ENCODE measurements around the gene PRMT6. TPM values are rescaled to one million over a fixed set of nuclear protein-coding genes. Genes with fewer than 3 reads are reported as not detected.

The PRMT6 gene
- total RNA-seq, 2 donors from 2014 or later = 26.0 to 27.6 TPM

- no peak for TF ChIP-seq CTCF (conservative IDR thresholded peaks at IDR 0.05)
- Histone ChIP-seq H3K4me3 (ENCODE audit: low read length) (no peak overlapping the region), H3K4me1 (ENCODE audit: control insufficient read depth, insufficient read depth, low read length) (no peaks in the 10 kb centered on the region), H3K36me3 (ENCODE audit: control insufficient read depth, insufficient read depth, low read length) (no peaks in the 10 kb centered on the region), H3K27me3 (ENCODE audit: control insufficient read depth, insufficient read depth, low read length, poor library complexity, severe bottlenecking) (no peaks in the 10 kb centered on the region), H3K9ac (ENCODE audit: extremely low read depth, low read length, poor library complexity, severe bottlenecking) (no peak overlapping the region), H3K9me3 (ENCODE audit: control insufficient read depth, low read length) (no peaks in the 10 kb centered on the region), H3K27ac (ENCODE audit: low read depth, low read length) (no peak overlapping the region)
- no peak overlapping the region for H3K27ac Mint-ChIP-seq
- no peaks in the 10 kb centered on the region for H3K9me3 Mint-ChIP-seq
- no peaks in the 10 kb centered on the region for H3K27me3 Mint-ChIP-seq (ENCODE audit: insufficient read depth)
- H3K4me3 Mint-ChIP-seq = no peak overlapping the region
- DNase-seq = no peak
- WGBS, 2 experiments (ENCODE audit: insufficient coverage in 1 of 2, insufficient read length in 1 of 2) = 81 to 100% methylated on average over 2 of the region's 2 CpGs
- no peaks in the 10 kb centered on the region for H3K4me1 Mint-ChIP-seq
- H3K36me3 Mint-ChIP-seq (ENCODE audit: low read depth) = no peaks in the 10 kb centered on the region
Observed at GRCh38 chr1:107096690-107097089, 40.2 kb downstream of the PRMT6 start.

GRCh38 chr1:107098961-107099360 is 42.5 kb downstream of the PRMT6 start:
- H3K27ac Mint-ChIP-seq = no peak overlapping the region
- no peaks in the 10 kb centered on the region for H3K4me1 ChIP-seq (ENCODE audit: control insufficient read depth, insufficient read depth, low read length)
- DNase-seq = no peak
- TF ChIP-seq CTCF (conservative IDR thresholded peaks at IDR 0.05) = no peak
- H3K27ac ChIP-seq (ENCODE audit: low read depth, low read length) = no peak overlapping the region
- no peaks in the 10 kb centered on the region for H3K27me3 ChIP-seq (ENCODE audit: control insufficient read depth, insufficient read depth, low read length, poor library complexity, severe bottlenecking)
- WGBS, 2 experiments (ENCODE audit: insufficient coverage in 1 of 2, insufficient read length in 1 of 2) = 93 to 100% methylated on average over 1 to 3 of the region's 3 CpGs
- H3K27me3 Mint-ChIP-seq (ENCODE audit: insufficient read depth) = no peaks in the 10 kb centered on the region
- H3K4me3 ChIP-seq (ENCODE audit: low read length) = no peak overlapping the region
- H3K9me3 Mint-ChIP-seq = no peaks in the 10 kb centered on the region
- H3K36me3 ChIP-seq (ENCODE audit: control insufficient read depth, insufficient read depth, low read length) = no peaks in the 10 kb centered on the region
- H3K4me1 Mint-ChIP-seq = no peaks in the 10 kb centered on the region
- no peaks in the 10 kb centered on the region for H3K36me3 Mint-ChIP-seq (ENCODE audit: low read depth)
- no peaks in the 10 kb centered on the region for H3K9me3 ChIP-seq (ENCODE audit: control insufficient read depth, low read length)
- no peak overlapping the region for H3K9ac ChIP-seq (ENCODE audit: extremely low read depth, low read length, poor library complexity, severe bottlenecking)
- no peak overlapping the region for H3K4me3 Mint-ChIP-seq

- WGBS, 2 experiments (ENCODE audit: insufficient coverage in 1 of 2, insufficient read length in 1 of 2) = 93% methylated on average over 3 of the region's 3 CpGs
- no peaks in the 10 kb centered on the region for H3K4me1 ChIP-seq (ENCODE audit: control insufficient read depth, insufficient read depth, low read length)
- no peak for TF ChIP-seq CTCF (conservative IDR thresholded peaks at IDR 0.05)
Observed at GRCh38 chr1:107100331-107100984, 44.0 kb downstream of the PRMT6 start.

More at GRCh38 chr1:107100331-107100984, 44.0 kb downstream of the PRMT6 start:
- Mint-ChIP-seq H3K27me3 (ENCODE audit: insufficient read depth) (no peaks in the 10 kb centered on the region), H3K9me3 (no peaks in the 10 kb centered on the region), H3K4me3 (no peak overlapping the region), H3K4me1 (no peaks in the 10 kb centered on the region), H3K27ac (no peak overlapping the region), H3K36me3 (ENCODE audit: low read depth) (no peaks in the 10 kb centered on the region)
- Histone ChIP-seq H3K27ac (ENCODE audit: low read depth, low read length) (no peak overlapping the region), H3K9ac (ENCODE audit: extremely low read depth, low read length, poor library complexity, severe bottlenecking) (no peak overlapping the region), H3K9me3 (ENCODE audit: control insufficient read depth, low read length) (no peaks in the 10 kb centered on the region), H3K27me3 (ENCODE audit: control insufficient read depth, insufficient read depth, low read length, poor library complexity, severe bottlenecking) (no peaks in the 10 kb centered on the region), H3K4me3 (ENCODE audit: low read length) (no peak overlapping the region), H3K36me3 (ENCODE audit: control insufficient read depth, insufficient read depth, low read length) (no peaks in the 10 kb centered on the region)
- DNase-seq = no peak
